ENCODE measurements around the gene SZRD1.

Gene SZRD1

GRCh38 chr1:16398371-16398953 is 31.4 kb downstream of the SZRD1 start:
- Histone ChIP-seq H3K9me3 (no peaks in the 10 kb centered on the region), H3K27me3 (no peaks in the 10 kb centered on the region), H3K27ac (no peak overlapping the region), H3K36me3 (peaks cover 31 to 71% (median 61%) of the 10 kb centered on the region in 3 donors), H3K4me1 (peaks cover 0 to 20% (median 12%) of the 10 kb centered on the region in 4 donors), H3K4me3 (no peak overlapping the region)
- no peak for TF ChIP-seq CTCF (IDR thresholded peaks at IDR 0.05)
- no peak for DNase-seq
- intact Hi-C loops (cut with DNase I; ENCODE audit: low total_unique reads): no loop called here

- TF ChIP-seq CTCF (IDR thresholded peaks at IDR 0.05): no peak
- intact Hi-C loops (cut with DNase I; ENCODE audit: low total_unique reads): no loop called here
- no peak overlapping the region for H3K27ac ChIP-seq
Observed at GRCh38 chr1:16402742-16403141, 35.7 kb downstream of the SZRD1 start.

GRCh38 chr1:16405441-16405840 is 38.4 kb downstream of the SZRD1 start:
- no peak for TF ChIP-seq CTCF (IDR thresholded peaks at IDR 0.05)
- H3K27me3 ChIP-seq: no peaks in the 10 kb centered on the region
- no peaks in the 10 kb centered on the region for H3K9me3 ChIP-seq
- peaks cover 0 to 2% (median 0%) of the 10 kb centered on the region in 3 donors for H3K36me3 ChIP-seq
- H3K4me1 ChIP-seq: no peaks in the 10 kb centered on the region
- no peak overlapping the region for H3K27ac ChIP-seq
- intact Hi-C loops (cut with DNase I; ENCODE audit: low total_unique reads): no loop called here
- no peak for DNase-seq
- no peak overlapping the region for H3K4me3 ChIP-seq

More at GRCh38 chr1:16402742-16403141, 35.7 kb downstream of the SZRD1 start:
- no peaks in the 10 kb centered on the region for H3K27me3 ChIP-seq
- peaks cover 0 to 29% (median 20%) of the 10 kb centered on the region in 3 donors for H3K36me3 ChIP-seq
- H3K4me3 ChIP-seq: no peak overlapping the region
- no peaks in the 10 kb centered on the region for H3K4me1 ChIP-seq
- no peaks in the 10 kb centered on the region for H3K9me3 ChIP-seq
- DNase-seq: no peak

GRCh38 chr1:16406868-16407267 is 39.8 kb downstream of the SZRD1 start:
- Histone ChIP-seq H3K4me1 (no peaks in the 10 kb centered on the region), H3K4me3 (no peak overlapping the region), H3K36me3 (no peaks in the 10 kb centered on the region), H3K27me3 (no peaks in the 10 kb centered on the region), H3K9me3 (no peaks in the 10 kb centered on the region), H3K27ac (no peak overlapping the region)
- intact Hi-C loops (cut with DNase I; ENCODE audit: low total_unique reads): no loop called here
- no peak for TF ChIP-seq CTCF (IDR thresholded peaks at IDR 0.05)
- DNase-seq: no peak

- no peak for DNase-seq
- H3K9me3 ChIP-seq: no peaks in the 10 kb centered on the region
- intact Hi-C loops (cut with DNase I; ENCODE audit: low total_unique reads): no loop called here
- no peaks in the 10 kb centered on the region for H3K27me3 ChIP-seq
- H3K4me3 ChIP-seq: no peak overlapping the region
- TF ChIP-seq CTCF (IDR thresholded peaks at IDR 0.05): no peak
- H3K27ac ChIP-seq: no peak overlapping the region
- no peaks in the 10 kb centered on the region for H3K4me1 ChIP-seq
- H3K36me3 ChIP-seq: no peaks in the 10 kb centered on the region
Observed at GRCh38 chr1:16409536-16410152, 42.6 kb downstream of the SZRD1 start.
